ENCODE results near the gene NSG1.
A peak's percentile ranks its signal among the peaks of the same experiment; 100 is the strongest.

DNA sequence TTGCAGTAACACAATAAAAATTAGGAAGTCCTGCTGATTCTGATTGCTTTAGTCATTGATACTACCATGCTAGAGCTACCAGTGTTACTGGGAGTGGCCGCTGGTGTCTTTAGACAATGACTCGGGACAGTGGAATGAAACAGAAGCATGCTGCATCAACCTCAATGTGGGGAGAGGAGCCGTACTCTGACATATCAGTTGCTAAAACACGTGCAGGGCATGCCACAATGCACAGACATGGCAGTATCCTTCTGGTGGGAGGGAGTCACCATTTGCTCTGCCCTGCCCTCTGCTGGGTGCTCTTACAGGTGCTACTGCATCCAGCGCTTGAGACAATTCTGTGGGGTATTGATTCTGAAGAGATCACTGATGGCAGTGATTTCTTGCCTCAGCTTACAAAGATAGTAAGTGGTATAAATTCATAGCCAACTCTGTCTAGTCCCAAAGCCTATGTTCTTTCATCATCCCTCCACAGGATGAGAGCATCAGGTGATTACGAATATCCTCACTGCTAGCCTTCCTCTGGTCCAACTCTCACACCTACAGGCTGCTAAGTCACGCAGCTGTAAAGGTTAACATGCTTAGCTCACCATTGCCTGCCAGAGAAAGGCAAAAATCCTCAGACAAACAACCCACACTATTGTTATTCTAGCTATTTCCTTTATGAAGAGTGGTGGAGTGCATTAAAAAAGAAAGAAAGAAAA, 43.7 kb downstream of the NSG1 start:
- TF ChIP-seq, protein P1, sequence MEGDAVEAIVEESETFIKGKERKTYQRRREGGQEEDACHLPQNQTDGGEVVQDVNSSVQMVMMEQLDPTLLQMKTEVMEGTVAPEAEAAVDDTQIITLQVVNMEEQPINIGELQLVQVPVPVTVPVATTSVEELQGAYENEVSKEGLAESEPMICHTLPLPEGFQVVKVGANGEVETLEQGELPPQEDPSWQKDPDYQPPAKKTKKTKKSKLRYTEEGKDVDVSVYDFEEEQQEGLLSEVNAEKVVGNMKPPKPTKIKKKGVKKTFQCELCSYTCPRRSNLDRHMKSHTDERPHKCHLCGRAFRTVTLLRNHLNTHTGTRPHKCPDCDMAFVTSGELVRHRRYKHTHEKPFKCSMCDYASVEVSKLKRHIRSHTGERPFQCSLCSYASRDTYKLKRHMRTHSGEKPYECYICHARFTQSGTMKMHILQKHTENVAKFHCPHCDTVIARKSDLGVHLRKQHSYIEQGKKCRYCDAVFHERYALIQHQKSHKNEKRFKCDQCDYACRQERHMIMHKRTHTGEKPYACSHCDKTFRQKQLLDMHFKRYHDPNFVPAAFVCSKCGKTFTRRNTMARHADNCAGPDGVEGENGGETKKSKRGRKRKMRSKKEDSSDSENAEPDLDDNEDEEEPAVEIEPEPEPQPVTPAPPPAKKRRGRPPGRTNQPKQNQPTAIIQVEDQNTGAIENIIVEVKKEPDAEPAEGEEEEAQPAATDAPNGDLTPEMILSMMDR (IDR thresholded peaks at IDR 0.05; ENCODE audit: control extremely low read depth in 1 of 3, insufficient read depth in 1 of 3, low read depth in 1 of 3, low read length in 3 of 3) = peak in 2 of 3 experiments; percentile 82 to 98; a peak in 3 of 4 replicates
- TF ChIP-seq, protein P2, sequence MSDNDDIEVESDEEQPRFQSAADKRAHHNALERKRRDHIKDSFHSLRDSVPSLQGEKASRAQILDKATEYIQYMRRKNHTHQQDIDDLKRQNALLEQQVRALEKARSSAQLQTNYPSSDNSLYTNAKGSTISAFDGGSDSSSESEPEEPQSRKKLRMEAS (IDR thresholded peaks at IDR 0.05) = peak; percentile 97
- TF ChIP-seq CREB1 (IDR thresholded peaks at IDR 0.05) (peak; percentile 42; the same call in 1 of the 2 replicates), EZH2 (IDR thresholded peaks at IDR 0.05; ENCODE audit: low read depth, low read length, severe bottlenecking) (no peak), EP300 (IDR thresholded peaks at IDR 0.05; ENCODE audit: borderline replicate concordance in 1 of 2, low read depth in 2 of 2, low read length in 2 of 2) (no peak), SP2 (IDR thresholded peaks at IDR 0.05; ENCODE audit: low read length) (no peak), RAD21 (IDR thresholded peaks at IDR 0.05 in 1 of 2, conservative IDR thresholded peaks at IDR 0.05 in 1 of 2; ENCODE audit: low read depth in 2 of 2, low read length in 2 of 2) (peak; percentile 70 to 76), E2F6 (IDR thresholded peaks at IDR 0.05) (peak; percentile 93), POLR2A (IDR thresholded peaks at IDR 0.05; ENCODE audit: control extremely low read depth in 1 of 2, low read depth in 2 of 2, low read length in 2 of 2) (no peak), SP1 (IDR thresholded peaks at IDR 0.05; ENCODE audit: low read depth, low read length) (no peak), RNF2 (IDR thresholded peaks at IDR 0.05; ENCODE audit: borderline replicate concordance, low read depth, low read length, missing control alignments, poor library complexity, severe bottlenecking) (no peak)

All from H1 (cell line).